Cardiac muscle cell (in vitro differentiated cells and primary cell): ENCODE data around the gene MKNK2. TPM values are rescaled to one million over a fixed set of nuclear protein-coding genes. Genes with fewer than 3 reads are reported as not detected.
"Not testable (repeated sequence)": the region's sequence is repeated elsewhere in the genome, so short reads cannot be mapped to it uniquely, and the experiment has no call there.

Experiments used
- DNase-seq, 2 donors: peaks; one replicate each; pipeline versions ENCODE4 v3.0.0 to v3.0.0-alpha.2; 2010 to 2017; ENCODE audit warnings: low read depth in 1 of 2, low spot score in 1 of 2
- H3K27ac ChIP-seq: fragments of 200-600 bp; sonication (generic); 2 replicates; pipeline ENCODE4 v1.5.1; 2016
- H3K27me3 ChIP-seq: fragments of 200-600 bp; sonication (generic); 2 replicates; pipeline ENCODE4 v1.6.0; 2016; ENCODE audit warnings: control low read depth
- H3K36me3 ChIP-seq: fragments of 200-600 bp; sonication (generic); 2 replicates; pipeline ENCODE4 v1.5.1; 2016; ENCODE audit warnings: control low read depth
- H3K4me1 ChIP-seq: fragments of 200-600 bp; sonication (generic); 2 replicates; pipeline ENCODE4 v1.8.1; 2017; ENCODE audit warnings: low read depth, mild to moderate bottlenecking, mixed run types
- H3K4me3 ChIP-seq: fragments of 200-600 bp; sonication (generic); 2 replicates; pipeline ENCODE4 v1.5.1; 2016; ENCODE audit warnings: mild to moderate bottlenecking
- H3K9me3 ChIP-seq: fragments of 200-600 bp; sonication (generic); 2 replicates; pipeline ENCODE4 v1.5.1; 2017; ENCODE audit warnings: low read depth, mild to moderate bottlenecking, control low read depth
- polyA plus RNA-seq: library from polyadenylated mRNA; unstranded; fragments of >200 nt; fragmentation: Nextera tagmentation; extraction: Ambion mirVana; gene quantifications from 2 replicates; pipeline ENCODE4 v1.2.1, GENCODE V29; 2016
- total RNA-seq: library from RNA; depleted of rRNA; stranded (reverse); fragments of >200 nt; gene quantifications from 2 replicates; pipeline ENCODE4 v1.2.3, GENCODE V29; 2016
- TF ChIP-seq, protein P1 (sequence below): IDR thresholded peaks from 2 replicates; pipeline ENCODE4 v1.5.1; 2012; ENCODE audit warnings: low read depth, mild to moderate bottlenecking, low read length

MKNK2 gene
- total and polyA plus RNA-seq, 2 experiments from 2014 or later: 72.8 to 76.6 TPM

DNA sequence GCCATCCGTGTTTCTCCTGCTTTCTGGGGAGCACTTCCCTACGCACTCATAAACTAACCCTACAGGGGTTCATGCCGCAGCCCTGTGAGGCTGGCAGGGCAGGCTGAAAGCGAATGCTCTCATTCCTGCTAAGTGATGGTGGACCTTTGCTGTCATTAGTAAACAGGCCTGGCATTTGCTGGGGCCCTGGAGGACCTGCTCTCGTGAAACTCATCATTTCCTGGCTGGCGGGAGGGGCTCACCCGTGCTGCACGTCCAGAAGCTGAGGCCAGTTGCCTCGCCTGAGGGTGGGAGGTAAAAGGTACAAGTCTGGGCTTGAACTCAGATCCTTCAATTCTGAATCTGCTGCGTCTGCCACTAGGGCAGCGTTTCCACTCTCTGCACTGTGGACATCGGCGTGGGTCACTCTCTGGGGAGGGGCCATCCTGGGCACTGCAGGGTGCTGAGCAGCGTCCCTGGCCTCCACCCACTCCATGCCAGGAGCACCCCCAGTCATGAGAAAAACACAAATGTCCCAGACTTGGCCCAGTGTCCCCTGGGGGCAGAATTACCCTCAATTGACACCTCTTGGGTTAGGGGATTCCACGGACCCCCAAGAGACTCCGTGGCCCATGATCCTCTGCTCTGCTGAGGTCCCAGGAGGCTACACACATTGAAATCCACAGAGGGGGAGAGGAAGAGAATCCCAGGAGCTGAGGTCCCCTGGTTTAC, 38.1 kb upstream of the MKNK2 start:
- Histone ChIP-seq H3K27ac (peak overlapping the region; percentile 34), H3K27me3 (no peaks in the 10 kb centered on the region), H3K4me3 (no peak overlapping the region), H3K4me1 (no peaks in the 10 kb centered on the region), H3K9me3 (no peaks in the 10 kb centered on the region), H3K36me3 (no peaks in the 10 kb centered on the region)
- TF ChIP-seq, protein P1, sequence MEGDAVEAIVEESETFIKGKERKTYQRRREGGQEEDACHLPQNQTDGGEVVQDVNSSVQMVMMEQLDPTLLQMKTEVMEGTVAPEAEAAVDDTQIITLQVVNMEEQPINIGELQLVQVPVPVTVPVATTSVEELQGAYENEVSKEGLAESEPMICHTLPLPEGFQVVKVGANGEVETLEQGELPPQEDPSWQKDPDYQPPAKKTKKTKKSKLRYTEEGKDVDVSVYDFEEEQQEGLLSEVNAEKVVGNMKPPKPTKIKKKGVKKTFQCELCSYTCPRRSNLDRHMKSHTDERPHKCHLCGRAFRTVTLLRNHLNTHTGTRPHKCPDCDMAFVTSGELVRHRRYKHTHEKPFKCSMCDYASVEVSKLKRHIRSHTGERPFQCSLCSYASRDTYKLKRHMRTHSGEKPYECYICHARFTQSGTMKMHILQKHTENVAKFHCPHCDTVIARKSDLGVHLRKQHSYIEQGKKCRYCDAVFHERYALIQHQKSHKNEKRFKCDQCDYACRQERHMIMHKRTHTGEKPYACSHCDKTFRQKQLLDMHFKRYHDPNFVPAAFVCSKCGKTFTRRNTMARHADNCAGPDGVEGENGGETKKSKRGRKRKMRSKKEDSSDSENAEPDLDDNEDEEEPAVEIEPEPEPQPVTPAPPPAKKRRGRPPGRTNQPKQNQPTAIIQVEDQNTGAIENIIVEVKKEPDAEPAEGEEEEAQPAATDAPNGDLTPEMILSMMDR: no peak
- no peak for DNase-seq

DNA sequence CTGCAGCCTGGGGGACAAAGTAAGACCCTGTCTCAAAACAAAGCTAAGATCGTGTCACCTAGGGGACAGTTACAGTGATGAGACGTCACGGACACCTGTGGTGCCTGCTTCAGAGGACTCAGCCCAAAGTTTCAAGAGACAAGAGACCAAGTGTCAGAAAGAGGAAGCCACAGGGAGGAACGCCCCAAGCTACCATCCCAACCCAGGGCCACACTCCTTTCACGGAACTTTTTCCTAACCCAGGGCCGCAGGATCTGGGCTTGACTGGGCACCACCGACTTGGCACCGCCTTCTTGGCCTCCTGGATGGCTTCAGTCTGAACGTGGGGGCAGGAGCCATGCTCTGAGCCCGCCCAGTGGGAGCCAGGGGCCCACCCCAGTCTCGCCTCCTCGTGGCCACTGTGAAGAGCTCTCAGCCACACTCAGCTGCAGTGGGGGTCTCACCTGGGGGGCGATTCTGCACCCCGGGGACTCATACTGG, 36.6 kb upstream of the MKNK2 start:
- Histone ChIP-seq H3K27me3 (no peaks in the 10 kb centered on the region), H3K4me1 (no peaks in the 10 kb centered on the region), H3K9me3 (no peaks in the 10 kb centered on the region), H3K27ac (no peak overlapping the region), H3K4me3 (no peak overlapping the region), H3K36me3 (no peaks in the 10 kb centered on the region)
- no peak for DNase-seq
- TF ChIP-seq, protein P1: no peak

DNA sequence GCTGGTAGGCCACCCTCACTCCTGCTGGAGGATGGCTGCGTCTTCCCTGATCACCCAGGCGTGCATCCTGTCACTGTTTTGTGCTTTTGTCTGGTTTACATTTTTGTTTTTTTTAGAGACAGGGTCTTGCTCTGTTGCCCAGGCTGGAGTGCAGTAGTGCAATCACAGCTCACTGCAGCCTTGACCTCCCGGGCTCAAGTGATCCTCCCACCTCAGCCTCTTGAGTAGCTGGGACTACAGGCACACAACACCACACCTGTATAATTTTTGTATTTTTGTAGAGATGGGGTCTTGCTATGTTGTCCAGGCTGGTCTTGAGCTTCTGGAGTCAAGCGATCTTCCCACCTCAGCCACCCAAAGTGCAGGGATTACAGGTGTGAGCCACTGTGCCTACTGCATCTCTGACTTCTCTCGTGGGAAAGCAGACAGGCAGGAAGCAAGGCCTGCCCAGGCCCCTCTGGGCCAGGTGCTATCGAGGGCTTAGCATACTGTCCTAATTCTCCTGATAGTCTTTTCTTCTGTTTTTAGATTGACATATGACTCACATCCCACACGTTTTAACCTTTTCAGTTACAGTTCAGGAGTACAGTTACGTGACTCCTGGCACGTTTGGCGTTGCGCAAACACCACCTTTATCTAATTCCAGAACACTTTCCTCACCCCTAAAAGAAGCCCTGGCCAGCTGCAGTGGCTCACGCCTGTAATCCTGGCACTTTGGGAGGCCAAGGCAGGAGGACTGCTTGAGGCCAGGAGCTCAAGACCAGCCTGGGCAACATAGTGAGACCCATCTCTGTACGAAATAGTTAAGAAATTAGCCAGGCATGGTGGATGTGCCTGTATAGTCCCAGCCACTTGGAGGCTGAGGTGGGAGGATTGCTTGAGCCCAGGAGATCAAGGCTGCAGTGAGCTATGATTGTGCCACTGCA, 35.9 kb upstream of the MKNK2 start:
- not testable (repeated sequence) for H3K36me3 ChIP-seq, H3K27ac ChIP-seq, H3K27me3 ChIP-seq, H3K9me3 ChIP-seq, H3K4me3 ChIP-seq, H3K4me1 ChIP-seq
- peak in 1 of 2 donors; percentile 61 for DNase-seq

DNA sequence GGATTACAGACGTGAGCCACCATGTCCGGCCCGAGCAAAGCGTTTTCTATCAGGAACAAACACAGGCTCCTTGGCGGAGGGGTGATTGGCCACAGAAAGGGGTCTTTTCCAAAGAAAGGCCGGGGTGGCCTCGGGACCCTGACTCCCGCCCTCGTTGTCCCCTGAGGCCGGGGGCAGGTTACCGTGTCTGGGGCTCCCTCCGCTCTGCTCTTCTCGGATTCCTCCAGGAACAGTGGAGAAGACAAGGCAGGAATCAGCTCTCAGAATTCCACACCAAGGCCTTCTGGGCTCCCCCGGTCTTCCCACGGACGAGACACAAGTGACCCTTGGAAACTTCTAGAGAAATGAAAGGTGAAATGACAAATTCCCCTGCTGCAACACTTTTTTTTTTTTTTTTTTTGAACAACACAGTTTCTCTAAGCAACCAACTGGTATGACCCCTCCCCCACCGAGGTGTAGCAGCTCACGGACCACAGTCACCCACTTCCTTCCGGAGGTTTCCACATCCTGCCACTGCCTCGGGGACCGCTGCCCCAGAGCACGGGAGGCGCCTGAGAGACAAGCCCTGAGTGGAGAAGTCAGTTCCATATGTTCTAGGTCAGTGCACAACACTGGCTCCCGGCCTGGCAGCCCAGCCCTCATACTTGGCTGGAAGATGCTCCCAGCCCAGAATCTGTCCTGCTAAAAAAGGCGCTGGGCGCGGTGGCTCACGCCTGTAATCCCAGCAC, 34.1 kb upstream of the MKNK2 start:
- Histone ChIP-seq H3K4me3 (no peak overlapping the region), H3K9me3 (no peaks in the 10 kb centered on the region), H3K27me3 (no peaks in the 10 kb centered on the region), H3K27ac (no peak overlapping the region), H3K36me3 (no peaks in the 10 kb centered on the region), H3K4me1 (no peaks in the 10 kb centered on the region)
- TF ChIP-seq, protein P1: no peak
- DNase-seq: peak in 1 of 2 donors; percentile 60

DNA sequence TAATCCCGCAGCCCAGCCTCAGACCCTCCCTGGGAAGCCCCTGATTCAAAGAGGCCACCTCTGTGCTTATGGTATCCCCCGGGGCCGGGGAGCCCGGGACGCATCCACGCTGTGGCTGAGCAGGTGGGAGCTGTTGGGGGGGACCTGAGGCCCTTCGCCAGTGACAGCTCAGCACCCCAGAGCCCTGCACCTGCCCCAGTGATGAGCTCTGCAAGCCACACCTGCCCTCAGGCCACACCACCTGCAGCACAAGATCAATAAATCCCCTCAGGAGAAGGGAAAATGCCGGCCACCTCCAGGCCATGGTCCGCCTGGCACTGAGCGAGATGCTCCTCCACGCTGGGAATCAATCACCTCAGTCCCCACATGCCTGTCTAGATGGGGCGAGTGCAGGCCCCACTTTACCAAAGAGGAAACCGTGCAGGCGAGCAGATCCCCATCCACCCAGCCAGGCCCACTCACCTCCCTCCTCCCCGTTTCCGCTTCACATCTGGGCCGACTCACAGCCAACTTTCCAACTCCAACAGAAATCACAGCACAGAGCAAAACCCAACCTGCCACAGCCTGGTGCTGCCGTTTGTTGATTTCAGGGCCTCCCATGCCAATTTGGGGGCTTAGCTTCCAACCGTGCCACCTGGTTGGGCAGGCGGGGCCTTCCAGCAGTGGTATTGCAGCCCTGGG, 32.3 kb upstream of the MKNK2 start:
- Histone ChIP-seq H3K36me3 (no peaks in the 10 kb centered on the region), H3K27me3 (no peaks in the 10 kb centered on the region)
- TF ChIP-seq, protein P1: no peak

More for the DNA sequence above, 32.3 kb upstream of the MKNK2 start:
- H3K9me3 ChIP-seq: no peaks in the 10 kb centered on the region
- H3K4me3 ChIP-seq: no peak overlapping the region
- no peak overlapping the region for H3K27ac ChIP-seq
- no peaks in the 10 kb centered on the region for H3K4me1 ChIP-seq
- no peak for DNase-seq
